ENCODE results near the gene EMILIN2. TPM values are rescaled to one million over a fixed set of nuclear protein-coding genes. Genes with fewer than 3 reads are reported as not detected.

Gene EMILIN2
- total and polyA plus RNA-seq, 2 donors (not counting 3 experiments of a cell fraction or from before 2014, with no cell fraction given), result 9.4 to 13.4 TPM

DNA sequence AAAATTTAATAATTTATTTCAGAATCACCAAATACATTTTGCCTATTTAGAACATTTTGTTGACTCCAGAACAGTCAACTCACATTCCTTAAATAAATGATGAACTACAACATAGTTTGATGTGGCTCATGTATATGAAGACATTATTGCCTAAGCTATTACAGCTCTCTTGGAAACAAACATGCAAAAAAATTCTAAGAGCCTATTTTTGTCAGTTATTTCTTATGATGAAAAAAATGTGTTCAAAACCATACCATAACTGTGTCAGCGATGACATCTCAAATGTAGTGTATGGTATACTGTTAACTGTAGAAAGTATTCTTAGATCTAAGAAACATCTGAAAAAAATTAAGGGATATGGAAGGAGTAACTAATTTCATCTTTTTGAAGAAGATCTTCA lies 6.3 kb upstream of the EMILIN2 start:
- H3K4me1 ChIP-seq (ENCODE audit: control insufficient read depth, extremely low read depth, insufficient read depth, low read length), result no peaks in the 10 kb centered on the region
- FAIRE-seq, result no peak
- CTCF ChIA-PET, result no interaction called here
- H3K27ac ChIP-seq (ENCODE audit: insufficient read depth, low read depth, low read length), result no peak overlapping the region
- H3K79me2 ChIP-seq (ENCODE audit: control insufficient read depth, insufficient read depth, low read length), result no peaks in the 10 kb centered on the region
- intact Hi-C loops (cut with micrococcal nuclease) (no loop called here), dilution Hi-C loops (cut with MboI; ENCODE audit: extremely low pct_ligation_motif_present, low sequenced_read_pairs) (no loop called here)
- H2AFZ ChIP-seq (ENCODE audit: low read depth, low read length), result no peak overlapping the region
- H3K9me3 ChIP-seq (replicated peaks; ENCODE audit: control insufficient read depth, insufficient read depth, low read length), result no peaks in the 10 kb centered on the region
- no peak overlapping the region for H3K9ac ChIP-seq (replicated peaks; ENCODE audit: extremely low read depth, insufficient read depth, low read length)
- no peak overlapping the region for H3K4me3 ChIP-seq (replicated peaks in 1 of 3; ENCODE audit: insufficient read depth in 1 of 3, low read depth in 1 of 3, low read length in 3 of 3)
- peaks cover 8 to 27% of the 10 kb centered on the region in 2 experiments for H3K27me3 ChIP-seq (ENCODE audit: control insufficient read depth in 2 of 2, insufficient read depth in 2 of 2, low read length in 2 of 2)
- TF ChIP-seq MAX (IDR thresholded peaks at IDR 0.05; ENCODE audit: insufficient read depth, insufficient read length), result no peak
- no peak for TF ChIP-seq POLR2A (IDR thresholded peaks at IDR 0.05; ENCODE audit: low read depth, low read length)
- TF ChIP-seq EZH2 (IDR thresholded peaks at IDR 0.05; ENCODE audit: borderline replicate concordance, low read depth, low read length, severe bottlenecking), result no peak
- no peak for TF ChIP-seq MYC (IDR thresholded peaks at IDR 0.05; ENCODE audit: low read depth, low read length)
- no peaks in the 10 kb centered on the region for H3K9me1 ChIP-seq (replicated peaks; ENCODE audit: control insufficient read depth, extremely low read depth, insufficient read depth, low read length)
- no peaks in the 10 kb centered on the region for H3K36me3 ChIP-seq (ENCODE audit: control insufficient read depth in 2 of 2, extremely low read depth in 1 of 2, insufficient read depth in 2 of 2, low read length in 2 of 2)
- POLR2A ChIA-PET, result no interaction called here
- DNase-seq (ENCODE audit: low read depth, low spot score), result no peak
- no peak overlapping the region for H3K4me2 ChIP-seq (ENCODE audit: insufficient read depth, low read length)
- H4K20me1 ChIP-seq (replicated peaks; ENCODE audit: control insufficient read depth, extremely low read depth, insufficient read depth, low read length), result no peaks in the 10 kb centered on the region
- no TSS peak for BruUV-seq (replicated peaks)

DNA sequence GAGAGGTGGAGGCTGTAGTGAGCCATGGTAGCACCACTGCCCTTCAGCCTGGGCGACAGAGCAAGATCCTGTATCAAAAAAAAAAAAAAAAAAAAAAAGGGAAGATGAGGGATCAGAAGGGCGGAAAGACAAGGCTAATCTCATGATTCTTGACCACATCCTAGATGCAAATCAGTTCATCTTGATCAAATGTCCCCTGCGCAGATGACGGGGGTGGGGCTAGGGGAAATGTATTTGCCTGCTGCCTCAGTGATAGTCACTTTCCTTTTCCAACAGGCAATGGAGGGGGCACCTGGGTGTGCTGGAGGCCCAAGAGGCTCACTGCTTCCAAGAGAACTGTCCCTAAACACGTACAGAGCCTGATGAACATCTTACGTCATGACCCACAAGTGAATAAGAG lies 3.7 kb upstream of the EMILIN2 start:
- H3K4me3 ChIP-seq (replicated peaks in 1 of 3; ENCODE audit: insufficient read depth in 1 of 3, low read depth in 1 of 3, low read length in 3 of 3), result no peak overlapping the region
- H3K4me2 ChIP-seq (ENCODE audit: insufficient read depth, low read length), result no peak overlapping the region
- H3K79me2 ChIP-seq (ENCODE audit: control insufficient read depth, insufficient read depth, low read length), result no peaks in the 10 kb centered on the region
- DNase-seq (ENCODE audit: low read depth, low spot score), result no peak
- H3K27ac ChIP-seq (ENCODE audit: insufficient read depth, low read depth, low read length), result no peak overlapping the region
- no peak overlapping the region for H2AFZ ChIP-seq (ENCODE audit: low read depth, low read length)
- no peaks in the 10 kb centered on the region for H4K20me1 ChIP-seq (replicated peaks; ENCODE audit: control insufficient read depth, extremely low read depth, insufficient read depth, low read length)
- intact Hi-C loops (cut with micrococcal nuclease) (no loop called here), dilution Hi-C loops (cut with MboI; ENCODE audit: extremely low pct_ligation_motif_present, low sequenced_read_pairs) (no loop called here)
- no TSS peak for BruUV-seq (replicated peaks)
- H3K9me3 ChIP-seq (replicated peaks; ENCODE audit: control insufficient read depth, insufficient read depth, low read length), result no peaks in the 10 kb centered on the region
- FAIRE-seq, result no peak
- peaks cover 18% of the 10 kb centered on the region for H3K4me1 ChIP-seq (ENCODE audit: control insufficient read depth, extremely low read depth, insufficient read depth, low read length)
- CTCF ChIA-PET, result no interaction called here
- H3K9ac ChIP-seq (replicated peaks; ENCODE audit: extremely low read depth, insufficient read depth, low read length), result no peak overlapping the region
- no peaks in the 10 kb centered on the region for H3K36me3 ChIP-seq (ENCODE audit: control insufficient read depth in 2 of 2, extremely low read depth in 1 of 2, insufficient read depth in 2 of 2, low read length in 2 of 2)
- POLR2A ChIA-PET, result no interaction called here
- peaks cover 20 to 47% of the 10 kb centered on the region in 2 experiments for H3K27me3 ChIP-seq (ENCODE audit: control insufficient read depth in 2 of 2, insufficient read depth in 2 of 2, low read length in 2 of 2)
- TF ChIP-seq POLR2AphosphoS5 (IDR thresholded peaks at IDR 0.05; ENCODE audit: insufficient read depth, low read depth, low read length), result no peak
- TF ChIP-seq, protein P1, sequence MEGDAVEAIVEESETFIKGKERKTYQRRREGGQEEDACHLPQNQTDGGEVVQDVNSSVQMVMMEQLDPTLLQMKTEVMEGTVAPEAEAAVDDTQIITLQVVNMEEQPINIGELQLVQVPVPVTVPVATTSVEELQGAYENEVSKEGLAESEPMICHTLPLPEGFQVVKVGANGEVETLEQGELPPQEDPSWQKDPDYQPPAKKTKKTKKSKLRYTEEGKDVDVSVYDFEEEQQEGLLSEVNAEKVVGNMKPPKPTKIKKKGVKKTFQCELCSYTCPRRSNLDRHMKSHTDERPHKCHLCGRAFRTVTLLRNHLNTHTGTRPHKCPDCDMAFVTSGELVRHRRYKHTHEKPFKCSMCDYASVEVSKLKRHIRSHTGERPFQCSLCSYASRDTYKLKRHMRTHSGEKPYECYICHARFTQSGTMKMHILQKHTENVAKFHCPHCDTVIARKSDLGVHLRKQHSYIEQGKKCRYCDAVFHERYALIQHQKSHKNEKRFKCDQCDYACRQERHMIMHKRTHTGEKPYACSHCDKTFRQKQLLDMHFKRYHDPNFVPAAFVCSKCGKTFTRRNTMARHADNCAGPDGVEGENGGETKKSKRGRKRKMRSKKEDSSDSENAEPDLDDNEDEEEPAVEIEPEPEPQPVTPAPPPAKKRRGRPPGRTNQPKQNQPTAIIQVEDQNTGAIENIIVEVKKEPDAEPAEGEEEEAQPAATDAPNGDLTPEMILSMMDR (IDR thresholded peaks at IDR 0.05; ENCODE audit: extremely low read depth in 1 of 2, insufficient read depth in 1 of 2, low read depth in 1 of 2, low read length in 2 of 2), result no peak
- H3K9me1 ChIP-seq (replicated peaks; ENCODE audit: control insufficient read depth, extremely low read depth, insufficient read depth, low read length), result no peaks in the 10 kb centered on the region
